NCI-H748 (cell line): ENCODE results near the gene PLEKHA8.

Experiments
- DNase-seq: peaks from one replicate; lab custom pipeline; 2025; ENCODE audit not compliant: unreplicated experiment; lab: John Stamatoyannopoulos, UW

Gene PLEKHA8

DNA sequence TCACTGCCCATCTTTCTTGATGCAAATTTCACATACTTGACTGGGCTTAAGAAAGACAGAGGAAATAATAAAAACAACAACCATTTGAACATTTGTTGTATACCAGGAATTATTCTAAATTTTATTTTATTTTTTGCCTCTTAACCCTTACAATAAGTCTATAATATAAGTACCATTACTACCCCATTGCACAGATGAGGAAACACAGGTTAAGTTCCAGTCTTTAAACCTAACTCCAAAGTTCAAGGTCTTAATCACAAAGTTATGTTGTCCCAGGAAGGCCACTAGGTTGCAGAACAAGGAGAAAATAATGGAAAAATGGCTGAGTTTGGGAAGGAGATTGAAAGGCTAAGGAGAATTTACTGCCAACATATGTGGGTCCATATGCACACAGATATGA, 5.2 kb upstream of the PLEKHA8 start:
- no peak for DNase-seq

GRCh38 chr7:30023524-30023923, 4.7 kb upstream of the PLEKHA8 start:
- no peak for DNase-seq

DNA sequence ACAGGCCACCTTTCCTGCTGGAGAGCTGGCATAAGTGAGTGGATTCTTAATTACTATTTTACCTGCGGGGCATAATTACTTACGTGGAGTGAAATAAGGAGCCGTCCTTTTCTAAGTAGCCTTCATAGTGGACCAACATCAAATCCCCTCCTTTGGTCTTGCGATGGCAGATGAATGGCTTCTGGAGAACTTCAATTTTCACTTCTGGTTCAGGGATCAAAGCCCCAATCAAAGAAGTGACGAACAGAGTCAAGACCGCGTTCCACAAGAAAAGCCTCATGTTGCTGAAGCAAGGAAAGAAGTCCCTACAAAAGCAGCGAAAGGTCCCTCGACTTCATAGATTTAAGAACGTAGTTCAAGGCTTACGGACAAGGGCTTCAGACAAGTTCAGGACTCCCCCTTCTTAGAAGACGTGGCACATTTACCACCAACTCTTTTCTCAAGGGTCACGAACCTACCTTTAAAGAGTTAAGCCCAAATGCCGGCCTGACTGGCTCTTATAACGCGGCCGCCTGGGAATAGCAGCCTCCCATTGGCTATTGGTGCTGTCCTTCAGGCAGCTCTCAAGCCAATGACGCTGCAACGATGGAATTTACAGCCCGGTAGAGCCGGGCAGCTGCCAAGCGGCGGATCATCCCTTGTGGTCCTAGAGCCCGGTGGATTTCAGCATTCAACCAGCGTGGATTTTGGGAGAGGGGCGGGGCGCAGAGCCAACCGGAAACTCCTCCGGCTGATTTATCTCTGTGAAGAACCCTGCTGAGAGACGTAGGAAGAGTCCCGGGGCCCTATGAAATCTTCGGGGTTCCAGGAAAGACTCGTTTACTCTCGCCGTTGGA, 1.8 kb upstream of the PLEKHA8 start, which contains the start of gene FKBP14:
Gene FKBP14 (minus strand): TSS at position 474 of the 836 bp plus-strand sequence. CDS start 194 bp downstream, at position 280.
- DNase-seq, result peak; percentile 98

- DNase-seq, result peak; percentile 50
Measured at GRCh38 chr7:30027065-30027456, 1.2 kb upstream of the PLEKHA8 start.

GRCh38 chr7:30027740-30028215, 434 bp upstream of the PLEKHA8 start:
- DNase-seq, result no peak

DNA sequence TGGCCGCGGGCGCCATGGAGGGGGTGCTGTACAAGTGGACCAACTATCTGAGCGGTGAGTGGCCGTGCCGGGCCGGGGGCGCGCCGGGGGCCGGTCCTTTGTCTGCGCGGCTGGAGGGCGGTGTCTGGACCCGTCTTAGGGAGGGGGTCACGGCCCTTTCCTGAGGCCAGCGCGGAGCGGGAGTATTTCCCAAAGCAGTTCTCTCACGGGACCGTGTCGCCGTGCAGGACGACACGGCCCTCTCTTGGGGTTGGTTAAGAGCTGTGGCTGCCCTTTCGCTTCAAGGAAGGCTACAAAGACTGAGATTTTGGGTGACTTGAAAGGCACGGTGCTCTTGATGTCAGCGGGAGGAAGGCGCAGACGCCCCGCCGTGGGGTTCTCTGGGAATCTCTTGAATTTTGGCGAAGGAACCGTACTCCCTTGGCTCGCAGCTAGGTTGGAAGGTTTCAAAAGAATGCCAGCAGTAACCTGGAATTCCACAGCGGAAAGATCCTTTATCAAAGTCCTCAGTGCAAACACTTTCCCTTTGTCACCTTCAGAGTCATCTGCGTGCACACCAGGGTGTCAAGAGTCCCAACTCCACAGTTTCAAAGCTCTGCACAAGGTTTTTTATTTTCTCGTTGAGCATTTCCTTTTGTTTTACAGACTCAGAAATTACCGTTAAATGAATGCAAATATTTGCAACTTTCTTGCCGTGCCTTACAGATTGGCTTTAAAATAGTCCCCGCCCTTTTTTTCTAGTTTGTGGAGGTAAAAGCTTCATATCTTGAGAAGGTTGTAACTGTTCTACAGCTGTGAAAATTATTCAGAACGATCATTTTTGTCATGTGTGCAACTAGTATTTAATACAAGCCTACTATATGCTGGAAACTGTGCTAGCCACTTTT, 780 bp downstream of the PLEKHA8 start:
- peak; percentile 48 for DNase-seq

GRCh38 chr7:30029696-30030095, 1.5 kb downstream of the PLEKHA8 start:
- peak; percentile 25 for DNase-seq

GRCh38 chr7:30032310-30033125, 4.3 kb downstream of the PLEKHA8 start:
- DNase-seq, result peak; percentile 10

DNA sequence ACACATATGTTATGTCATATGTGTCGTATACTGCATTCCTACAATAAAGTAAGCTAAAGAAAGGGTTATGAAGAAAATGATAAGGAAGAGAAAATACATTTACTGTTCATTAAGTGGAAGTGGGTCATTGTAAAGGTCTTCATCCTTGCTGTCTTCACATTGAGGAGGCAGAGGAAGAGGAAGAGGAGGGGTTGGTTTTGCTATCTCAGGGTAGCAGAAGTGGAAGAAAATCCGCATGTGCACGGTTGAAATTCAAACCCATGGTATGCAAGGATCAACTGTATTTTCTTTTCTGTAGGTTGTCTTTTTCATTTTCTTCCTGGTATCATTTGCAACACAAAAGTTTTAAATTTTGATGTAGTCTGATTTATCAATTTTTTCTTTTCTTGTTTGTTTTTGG, 6.3 kb downstream of the PLEKHA8 start:
- DNase-seq, result no peak

GRCh38 chr7:30036220-30036619, 8.0 kb downstream of the PLEKHA8 start:
- no peak for DNase-seq

DNA sequence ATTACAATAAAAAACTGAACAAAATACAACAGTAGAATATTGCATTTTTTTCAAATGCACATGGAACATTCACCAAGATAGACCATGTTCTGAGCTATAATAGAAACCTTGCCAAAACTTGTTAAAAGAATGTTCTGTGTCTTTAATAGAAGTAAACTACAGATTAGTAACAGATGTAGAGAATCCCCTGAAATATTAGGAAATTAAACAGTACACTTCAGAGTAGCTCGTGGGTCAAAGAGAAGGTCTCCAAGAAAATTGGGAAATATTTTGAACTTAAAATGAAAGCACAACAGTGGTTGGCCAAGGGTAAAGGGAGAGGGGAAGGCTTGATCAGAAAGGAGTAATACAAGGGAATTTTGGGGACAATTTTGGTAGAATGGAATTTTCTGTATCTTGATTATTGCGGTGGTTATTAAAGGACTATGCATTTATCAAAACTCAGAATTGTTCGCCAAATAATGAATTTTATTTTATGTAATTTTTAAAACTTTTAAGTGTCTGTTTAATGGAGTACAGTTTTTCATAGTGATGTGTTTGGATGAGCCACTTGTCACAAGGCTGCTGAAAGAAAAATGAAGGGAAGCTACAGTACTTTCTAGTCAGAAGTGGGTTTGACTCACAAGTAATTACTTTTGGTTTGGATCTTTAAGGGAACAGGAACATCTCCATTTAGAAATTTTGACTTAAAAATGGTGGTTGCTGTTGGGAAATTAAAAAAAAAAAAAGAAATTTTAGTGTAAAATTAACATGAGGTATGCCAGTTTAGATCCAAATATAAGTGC, 10.2 kb downstream of the PLEKHA8 start:
- DNase-seq, result no peak

GRCh38 chr7:30040938-30041337, 12.7 kb downstream of the PLEKHA8 start:
- no peak for DNase-seq

GRCh38 chr7:30041526-30042269, 13.5 kb downstream of the PLEKHA8 start:
- DNase-seq, result no peak

DNA sequence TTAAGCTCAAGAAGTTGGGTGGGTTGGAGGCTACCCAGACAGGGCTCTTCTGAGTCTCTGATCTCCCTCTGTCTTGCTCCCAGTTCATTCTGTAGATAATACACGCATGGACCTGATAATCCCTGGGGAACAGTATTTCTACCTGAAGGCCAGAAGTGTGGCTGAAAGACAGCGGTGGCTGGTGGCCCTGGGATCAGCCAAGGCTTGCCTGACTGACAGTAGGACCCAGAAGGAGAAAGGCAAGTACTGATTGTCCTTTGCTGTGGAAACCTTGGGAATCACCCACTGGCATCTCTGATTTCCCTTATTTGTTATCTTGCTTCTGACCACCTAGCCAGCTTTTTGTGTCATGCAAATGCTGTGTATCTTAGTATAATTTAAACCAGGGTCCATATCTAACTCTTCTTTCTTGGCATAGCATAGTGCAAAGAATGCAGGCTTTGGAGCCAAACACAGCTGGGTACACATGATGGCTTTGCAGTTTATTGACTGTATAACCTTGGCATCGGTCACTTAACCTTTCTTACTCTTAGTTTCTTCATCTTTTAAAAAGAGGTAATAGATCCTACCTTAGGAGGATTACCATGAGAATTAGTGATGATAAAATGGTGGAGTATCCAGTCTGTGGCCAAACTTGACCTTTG, 18.0 kb downstream of the PLEKHA8 start:
- DNase-seq, result no peak

DNA sequence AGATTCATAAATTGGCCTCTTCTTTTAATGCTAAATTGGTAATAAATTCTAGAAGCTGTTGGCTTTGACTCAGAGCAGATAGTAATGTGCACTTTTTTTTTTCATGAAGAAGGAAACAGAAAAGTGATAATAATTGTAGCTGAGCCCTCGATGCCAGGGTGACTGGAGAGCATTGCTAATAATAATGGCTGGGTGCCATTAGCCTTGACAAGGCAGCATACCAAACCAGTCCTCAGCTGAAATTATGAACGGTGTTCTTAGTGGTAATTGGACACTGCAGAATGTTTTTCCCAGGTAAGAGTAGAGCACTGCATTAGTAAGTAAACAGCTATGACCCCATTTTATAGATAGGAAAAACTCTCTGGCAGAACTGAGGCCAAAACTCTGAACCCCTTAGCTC, 18.9 kb downstream of the PLEKHA8 start:
- DNase-seq, result no peak

GRCh38 chr7:30048582-30048981, 20.4 kb downstream of the PLEKHA8 start:
- DNase-seq, result no peak

- no peak for DNase-seq
Measured at GRCh38 chr7:30049173-30049572, 21.0 kb downstream of the PLEKHA8 start.

GRCh38 chr7:30053068-30053467, 24.9 kb downstream of the PLEKHA8 start:
- no peak for DNase-seq

GRCh38 chr7:30057741-30058140, 29.5 kb downstream of the PLEKHA8 start:
- DNase-seq, result no peak
